ENCODE measurements around the gene ZBTB16.

DNA sequence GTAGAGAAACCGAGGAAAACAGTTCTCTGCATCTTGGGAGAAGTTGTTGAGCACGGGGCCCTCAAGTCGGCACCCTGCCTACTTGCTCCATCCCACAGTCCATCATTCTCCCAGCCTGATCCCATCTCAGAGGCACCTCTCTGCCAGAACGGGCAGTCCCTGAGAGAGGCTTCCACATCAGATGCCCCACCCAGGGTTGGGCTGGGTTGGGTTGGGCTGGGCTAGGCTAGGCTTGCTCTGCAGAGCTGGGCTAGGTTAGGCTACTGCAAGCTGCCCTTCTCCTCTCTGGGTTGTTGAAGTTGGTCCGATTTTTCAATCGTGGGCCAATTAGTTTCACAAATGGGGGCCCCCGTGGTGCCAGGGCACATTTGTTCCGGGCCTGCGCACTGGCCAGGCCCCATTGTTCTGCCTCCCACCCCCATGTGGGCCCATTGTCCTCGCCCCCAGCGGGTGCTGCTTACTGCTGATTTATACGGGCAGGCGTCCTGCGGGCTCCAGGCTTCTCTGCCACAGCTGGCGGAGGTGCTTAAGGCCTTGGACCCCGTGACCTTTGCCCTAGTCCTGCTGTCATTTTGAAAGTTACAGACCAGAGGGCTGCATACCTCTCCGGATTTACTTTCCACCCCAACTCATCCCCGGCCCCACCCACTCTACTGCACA, 173.0 kb downstream of the ZBTB16 start:
- TF ChIP-seq, protein P1, sequence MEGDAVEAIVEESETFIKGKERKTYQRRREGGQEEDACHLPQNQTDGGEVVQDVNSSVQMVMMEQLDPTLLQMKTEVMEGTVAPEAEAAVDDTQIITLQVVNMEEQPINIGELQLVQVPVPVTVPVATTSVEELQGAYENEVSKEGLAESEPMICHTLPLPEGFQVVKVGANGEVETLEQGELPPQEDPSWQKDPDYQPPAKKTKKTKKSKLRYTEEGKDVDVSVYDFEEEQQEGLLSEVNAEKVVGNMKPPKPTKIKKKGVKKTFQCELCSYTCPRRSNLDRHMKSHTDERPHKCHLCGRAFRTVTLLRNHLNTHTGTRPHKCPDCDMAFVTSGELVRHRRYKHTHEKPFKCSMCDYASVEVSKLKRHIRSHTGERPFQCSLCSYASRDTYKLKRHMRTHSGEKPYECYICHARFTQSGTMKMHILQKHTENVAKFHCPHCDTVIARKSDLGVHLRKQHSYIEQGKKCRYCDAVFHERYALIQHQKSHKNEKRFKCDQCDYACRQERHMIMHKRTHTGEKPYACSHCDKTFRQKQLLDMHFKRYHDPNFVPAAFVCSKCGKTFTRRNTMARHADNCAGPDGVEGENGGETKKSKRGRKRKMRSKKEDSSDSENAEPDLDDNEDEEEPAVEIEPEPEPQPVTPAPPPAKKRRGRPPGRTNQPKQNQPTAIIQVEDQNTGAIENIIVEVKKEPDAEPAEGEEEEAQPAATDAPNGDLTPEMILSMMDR (IDR thresholded peaks at IDR 0.05): no peak
- no peak for TF ChIP-seq POLR2A (IDR thresholded peaks at IDR 0.05)

All from esophagus squamous epithelium (tissue), 4 donors.